K562 (cell line): Measurements from ENCODE around the gene AGR3. TPM values are rescaled to one million over a fixed set of nuclear protein-coding genes. Genes with fewer than 3 reads are reported as not detected.

Experiments used
- ATAC-seq: fragments of 200-7000 bp; cut with Tn5 transposase; 3 replicates; pipeline ENCODE4 v1.9.1; 2020; ENCODE audit warnings: moderate library complexity
- BruUV-seq: library from RNA; stranded (reverse); fragments of 400-500 nt; replicated peaks from 2 replicates; lab custom pipeline; 2021; lab: Mats Ljungman, UMichigan
- CTCF ChIA-PET: fragments of 300-600 bp; formaldehyde crosslinking; extraction: SDS; loops from one replicate; lab custom pipeline; 2021; ENCODE audit warnings: low intra/inter-chr PET ratio; lab: Yijun Ruan, JAX
- POLR2A ChIA-PET: fragments of 300-600, 350-650 bp; sonication (Branson Sonifier 250); formaldehyde crosslinking; extraction: SDS; loops from one replicate; lab custom pipeline; 2021; ENCODE audit warnings: antibody characterized with exemption, inconsistent platforms; lab: Yijun Ruan, JAX
- DNase-seq, 4 experiments: peaks; one replicate each; pipeline versions ENCODE4 v3.0.0 to v3.0.0-alpha.2; 2011 to 2018; ENCODE audit warnings: low spot score in 3 of 4, mixed read lengths in 3 of 4; ENCODE audit errors: extremely low read depth in 1 of 4
- FAIRE-seq: peaks from 2 replicates; lab custom pipeline; 2011; peaks lifted over from hg19 to GRCh38; lab: Jason Lieb, UNC
- H2AFZ ChIP-seq: 2 replicates; pipeline ENCODE4 v1.6.0; 2011; ENCODE audit warnings: low read depth, low read length, control low read depth, inconsistent platforms
- H3K27ac ChIP-seq: fragments of 200-600 bp; 3 replicates; pipeline ENCODE4 v1.8.0; 2011; ENCODE audit warnings: low read depth, mild to moderate bottlenecking, control low read depth, inconsistent platforms, low read length, moderate library complexity, mixed read lengths; ENCODE audit errors: extremely low read depth
- H3K27me3 ChIP-seq, 2 experiments: fragments of 300-600 bp in 1 of 2; 2 replicates in 1 of 2; 3 replicates in 1 of 2; pipeline versions ENCODE4 v1.6.0 to v1.8.0; 2011; ENCODE audit warnings: inconsistent platforms in 2 of 2, low read length in 2 of 2, mild to moderate bottlenecking in 1 of 2, mixed read lengths in 1 of 2, moderate library complexity in 1 of 2; ENCODE audit not compliant: control insufficient read depth in 2 of 2, insufficient read depth in 2 of 2
- H3K36me3 ChIP-seq: fragments of 300-600 bp; 3 replicates; pipeline ENCODE4 v1.8.0; 2011; ENCODE audit warnings: mild to moderate bottlenecking, low read length, inconsistent platforms; ENCODE audit not compliant: control insufficient read depth, insufficient read depth
- H3K4me1 ChIP-seq, 2 experiments: fragments of 200-600 bp in 1 of 2; replicated peaks in 1 of 2; 2 replicates in 1 of 2; 3 replicates in 1 of 2; pipeline versions ENCODE4 v1.5.1 to v1.8.0; 2011; ENCODE audit warnings: inconsistent platforms in 2 of 2, low read length in 2 of 2, mild to moderate bottlenecking in 1 of 2, mixed read lengths in 1 of 2, moderate library complexity in 1 of 2; ENCODE audit not compliant: control insufficient read depth in 2 of 2, insufficient read depth in 2 of 2
- H3K4me2 ChIP-seq: 2 replicates; pipeline ENCODE4 v1.6.1; 2011; ENCODE audit warnings: low read length, control low read depth, inconsistent platforms, mixed read lengths; ENCODE audit not compliant: insufficient read depth
- H3K4me3 ChIP-seq: fragments of 200-600 bp; sonication (generic), shearing (Covaris generic); 2 replicates; pipeline ENCODE4 v1.5.1; 2016; ENCODE audit warnings: control low read depth, inconsistent platforms
- H3K79me2 ChIP-seq: fragments of 200-600 bp; 3 replicates; pipeline ENCODE4 v1.8.0; 2011; ENCODE audit warnings: low read length, inconsistent platforms; ENCODE audit not compliant: control insufficient read depth, insufficient read depth
- H3K9ac ChIP-seq, 2 experiments: 2 replicates each; pipeline versions ENCODE4 v1.6.0 to v1.6.1; 2011; ENCODE audit warnings: low read depth in 2 of 2, low read length in 2 of 2, control low read depth in 1 of 2, inconsistent platforms in 1 of 2, mild to moderate bottlenecking in 1 of 2, mixed read lengths in 1 of 2; ENCODE audit not compliant: insufficient read depth in 1 of 2
- H3K9me1 ChIP-seq: one replicate; pipeline ENCODE4 v1.6.0; 2011; ENCODE audit warnings: inconsistent platforms, mild to moderate bottlenecking, low read length, moderate library complexity; ENCODE audit not compliant: control insufficient read depth, insufficient read depth
- H3K9me3 ChIP-seq: replicated peaks from 2 replicates; pipeline ENCODE4 v1.5.1; 2011; ENCODE audit warnings: low read depth, low read length, inconsistent platforms; ENCODE audit not compliant: control insufficient read depth, insufficient read depth
- H4K20me1 ChIP-seq: replicated peaks from 2 replicates; pipeline ENCODE4 v1.6.1; 2011; ENCODE audit warnings: low read length, inconsistent platforms, mixed read lengths; ENCODE audit not compliant: control insufficient read depth, insufficient read depth
- ATF3 ChIP-seq, 2 experiments: fragments of 450-650 bp in 1 of 2; sonication (generic) in 1 of 2; formaldehyde crosslinking in 1 of 2; IDR thresholded peaks in 1 of 2; conservative IDR thresholded peaks in 1 of 2; 2 replicates each; pipeline versions ENCODE4 v1.6.1 to v1.8.1; 2016 to 2023; ENCODE audit warnings: mild to moderate bottlenecking in 2 of 2, moderate library complexity in 2 of 2, inconsistent platforms in 1 of 2, missing genetic modification reagents in 1 of 2
- ATF7 ChIP-seq: fragments of 450-650 bp; IDR thresholded peaks from 2 replicates; pipeline ENCODE4 v1.7.1; 2014; ENCODE audit warnings: mild to moderate bottlenecking, moderate library complexity
- CBFA2T2 ChIP-seq: fragments of 450-650 bp; conservative IDR thresholded peaks from 2 replicates; pipeline ENCODE4 v1.6.1; 2017; ENCODE audit warnings: mild to moderate bottlenecking
- CTCF ChIP-seq, 3 experiments: IDR thresholded peaks in 2 of 3; conservative IDR thresholded peaks in 1 of 3; 2 replicates each; pipeline ENCODE4 v1.5.1; 2011 to 2012; ENCODE audit warnings: low read length in 3 of 3, mild to moderate bottlenecking in 3 of 3, control low read depth in 2 of 3, improper control_type of control experiment in 1 of 3, inconsistent platforms in 1 of 3, low read depth in 1 of 3, mixed read lengths in 1 of 3, moderate library complexity in 1 of 3; ENCODE audit not compliant: insufficient read depth in 2 of 3
- GABPB1 ChIP-seq: sonication (generic); formaldehyde crosslinking; IDR thresholded peaks from 2 replicates; pipeline ENCODE4 v1.8.0; 2022; ENCODE audit warnings: mild to moderate bottlenecking, missing genetic modification reagents
- GTF2E2 ChIP-seq: fragments of 200-800 bp; sonication (Bioruptor generic); IDR thresholded peaks from 2 replicates; pipeline ENCODE4 v1.6.1; 2016; ENCODE audit warnings: missing genetic modification characterization, missing compliant biosample characterization
- MYNN ChIP-seq, 2 experiments: sonication (generic); formaldehyde crosslinking in 1 of 2; IDR thresholded peaks; 2 replicates each; pipeline versions ENCODE4 v1.5.0 to v1.6.1; 2016 to 2020; ENCODE audit warnings: antibody characterized with exemption in 1 of 2, missing genetic modification reagents in 1 of 2
- NFYB ChIP-seq: IDR thresholded peaks from 2 replicates; pipeline ENCODE4 v1.6.1; 2011; ENCODE audit warnings: mild to moderate bottlenecking, moderate library complexity; ENCODE audit not compliant: insufficient read length; ENCODE audit errors: extremely low read depth
- SMARCA4 ChIP-seq: fragments of 450-650 bp; IDR thresholded peaks from 2 replicates; pipeline ENCODE4 v1.6.1; 2016
- SMARCE1 ChIP-seq: fragments of 450-650 bp; IDR thresholded peaks from 2 replicates; pipeline ENCODE4 v1.7.1; 2016; ENCODE audit warnings: mild to moderate bottlenecking
- SMC3 ChIP-seq: conservative IDR thresholded peaks from 2 replicates; pipeline ENCODE4 v1.6.1; 2011; ENCODE audit warnings: low read depth, low read length, improper control_type of control experiment; ENCODE audit not compliant: insufficient read depth
- ZKSCAN1 ChIP-seq: fragments of 150-350 bp; IDR thresholded peaks from 2 replicates; pipeline ENCODE4 v1.6.1; 2016; ENCODE audit warnings: low read depth, low read length
- ZKSCAN3 ChIP-seq: fragments of 250-450 bp; sonication (Bioruptor Pico); IDR thresholded peaks from 2 replicates; pipeline ENCODE4 v1.4.0; 2020
- ZNF79 ChIP-seq: fragments of 250-450 bp; sonication (Bioruptor Pico); IDR thresholded peaks from 2 replicates; pipeline ENCODE4 v1.4.0; 2020; ENCODE audit warnings: low read depth, mild to moderate bottlenecking, moderate library complexity
- WGBS: fragments of 100-300 bp; shearing (Covaris generic); methylation state at CpG from one replicate; pipeline ENCODE4 v1.1.6; 2016; ENCODE audit warnings: low coverage, mixed read lengths; ENCODE audit not compliant: insufficient coverage; ENCODE audit errors: missing lambda C conversion rate; 5-methylcytosine and 5-hydroxymethylcytosine counted together
- in situ Hi-C: fragments of 300-500 bp; cut with MboI; formaldehyde crosslinking; loops from 4 replicates; pipeline ENCODE4 v1.15.0; 2018; ENCODE audit warnings: inconsistent platforms, mixed read lengths
- intact Hi-C: fragments of 100-400 bp; cut with micrococcal nuclease; formaldehyde crosslinking; loops from 2 replicates; pipeline ENCODE4 v1.14.2; 2022
- polyA plus RNA-seq, 8 experiments: library from polyadenylated mRNA; depleted of rRNA in 4 of 8; stranded (reverse) in 5 of 8; unstranded in 3 of 8; fragments of >200 nt; fragmentation: Nextera tagmentation in 2 of 8; fragmentation: Illumina TruSeq in 1 of 8; extraction: Ambion mirVana in 2 of 8; extraction: Trizol in 1 of 8; gene quantifications; 2 replicates each; pipeline versions ENCODE4 v1.2.1 to v1.2.3, GENCODE V29; 2011 to 2014; ENCODE audit warnings: inconsistent platforms in 1 of 8, missing spikeins in 1 of 8
- total RNA-seq, 7 experiments: library from RNA; depleted of rRNA in 6 of 7; stranded (reverse); fragments of >200 nt in 6 of 7; fragmentation: Illumina TruSeq in 2 of 7; extraction: Trizol in 2 of 7; gene quantifications; 2 replicates each; pipeline versions ENCODE4 v1.2.1 to v1.2.3, GENCODE V29; 2011 to 2021; ENCODE audit warnings: low replicate concordance in 1 of 7
- TF ChIP-seq, protein P1 (sequence below): IDR thresholded peaks from 2 replicates; pipeline ENCODE4 v1.6.1; 2016; ENCODE audit warnings: missing genetic modification characterization, missing compliant biosample characterization
- TF ChIP-seq, protein P2 (sequence below): fragments of 250-450 bp; sonication (Bioruptor Pico); IDR thresholded peaks from 2 replicates; pipeline ENCODE4 v1.4.0; 2020

The AGR3 gene
- total and polyA plus RNA-seq, 9 of the 15 experiments (the other 6 are each of a cell fraction or from before 2014, with no cell fraction given), result not detected

- TF ChIP-seq ATF3 (IDR thresholded peaks at IDR 0.05) (peak; percentile 73), ATF3 (CRISPR knock-in tag; conservative IDR thresholded peaks at IDR 0.05) (no peak), SMC3 (0 out of 2 replicates have a peak, but pooled peaks have one; percentile 55), ATF7 (peak; percentile 56; the same call in 1 of the 2 replicates), CTCF (IDR thresholded peaks at IDR 0.05 in 2 of 3, conservative IDR thresholded peaks at IDR 0.05 in 1 of 3; ENCODE audit: insufficient read depth in 2 of 3, low read depth in 1 of 3, low read length in 3 of 3) (peak; percentile 40 to 72 (median 46); a peak in 5 of 6 replicates), CBFA2T2 (no peak)
Measured at GRCh38 chr7:16918288-16918895, 36.6 kb upstream of the AGR3 start (continued).

GRCh38 chr7:16916738-16917137, 35.0 kb upstream of the AGR3 start:
- no TSS peak for BruUV-seq
- in situ Hi-C loops (loop anchor here (5.0 to 10.0 kb wide), 2 partner anchors 219 to 832 kb away; no protein-coding TSS in a partner anchor), intact Hi-C loops (loop anchor here (5.0 to 10.0 kb wide), 3 partner anchors 314 to 839 kb away; no protein-coding TSS in a partner anchor)
- no peaks in the 10 kb centered on the region for H3K36me3 ChIP-seq
- FAIRE-seq (no peak), ATAC-seq (no peak), DNase-seq (no peak)
- POLR2A ChIA-PET, result no interaction called here
- H3K9me3 ChIP-seq, result no peaks in the 10 kb centered on the region
- no peaks in the 10 kb centered on the region for H3K9me1 ChIP-seq
- H3K27ac ChIP-seq, result no peak overlapping the region
- CTCF ChIA-PET, result interaction anchor here (2.9 to 3.3 kb wide), 2 partner anchors 214 to 221 kb away, joined by 15 to 32 read pairs; no protein-coding TSS in a partner anchor
- no peak overlapping the region for H3K9ac ChIP-seq
- H3K79me2 ChIP-seq, result no peaks in the 10 kb centered on the region
- no peaks in the 10 kb centered on the region for H4K20me1 ChIP-seq
- WGBS, result 56% methylated on average over 5 of the region's 5 CpGs
- no peak overlapping the region for H3K4me3 ChIP-seq
- no peaks in the 10 kb centered on the region for H3K27me3 ChIP-seq
- H2AFZ ChIP-seq, result no peak overlapping the region
- no peak overlapping the region for H3K4me2 ChIP-seq
- H3K4me1 ChIP-seq, result no peaks in the 10 kb centered on the region
- TF ChIP-seq, protein P1, sequence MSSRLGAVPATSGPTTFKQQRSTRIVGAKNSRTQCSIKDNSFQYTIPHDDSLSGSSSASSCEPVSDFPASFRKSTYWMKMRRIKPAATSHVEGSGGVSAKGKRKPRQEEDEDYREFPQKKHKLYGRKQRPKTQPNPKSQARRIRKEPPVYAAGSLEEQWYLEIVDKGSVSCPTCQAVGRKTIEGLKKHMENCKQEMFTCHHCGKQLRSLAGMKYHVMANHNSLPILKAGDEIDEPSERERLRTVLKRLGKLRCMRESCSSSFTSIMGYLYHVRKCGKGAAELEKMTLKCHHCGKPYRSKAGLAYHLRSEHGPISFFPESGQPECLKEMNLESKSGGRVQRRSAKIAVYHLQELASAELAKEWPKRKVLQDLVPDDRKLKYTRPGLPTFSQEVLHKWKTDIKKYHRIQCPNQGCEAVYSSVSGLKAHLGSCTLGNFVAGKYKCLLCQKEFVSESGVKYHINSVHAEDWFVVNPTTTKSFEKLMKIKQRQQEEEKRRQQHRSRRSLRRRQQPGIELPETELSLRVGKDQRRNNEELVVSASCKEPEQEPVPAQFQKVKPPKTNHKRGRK (tag), result no peak
- no peak for TF ChIP-seq ZKSCAN3
- TF ChIP-seq ZKSCAN1, result no peak
- TF ChIP-seq, protein P2, sequence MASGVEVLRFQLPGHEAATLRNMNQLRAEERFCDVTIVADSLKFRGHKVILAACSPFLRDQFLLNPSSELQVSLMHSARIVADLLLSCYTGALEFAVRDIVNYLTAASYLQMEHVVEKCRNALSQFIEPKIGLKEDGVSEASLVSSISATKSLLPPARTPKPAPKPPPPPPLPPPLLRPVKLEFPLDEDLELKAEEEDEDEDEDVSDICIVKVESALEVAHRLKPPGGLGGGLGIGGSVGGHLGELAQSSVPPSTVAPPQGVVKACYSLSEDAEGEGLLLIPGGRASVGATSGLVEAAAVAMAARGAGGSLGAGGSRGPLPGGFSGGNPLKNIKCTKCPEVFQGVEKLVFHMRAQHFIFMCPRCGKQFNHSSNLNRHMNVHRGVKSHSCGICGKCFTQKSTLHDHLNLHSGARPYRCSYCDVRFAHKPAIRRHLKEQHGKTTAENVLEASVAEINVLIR (CRISPR knock-in tag), result no peak
- TF ChIP-seq SMARCA4, result no peak
- TF ChIP-seq GABPB1 (CRISPR knock-in tag), result no peak
- no peak for TF ChIP-seq SMARCE1
- no peak for TF ChIP-seq MYNN (IDR thresholded peaks at IDR 0.05)
- TF ChIP-seq MYNN (CRISPR knock-in tag; IDR thresholded peaks at IDR 0.05), result no peak
- TF ChIP-seq GTF2E2 (tag), result no peak
- no peak for TF ChIP-seq NFYB
- TF ChIP-seq ZNF79 (CRISPR knock-in tag), result no peak
